ENCODE measurements around the gene KLHDC7B. TPM values are rescaled to one million over a fixed set of nuclear protein-coding genes. Genes with fewer than 3 reads are reported as not detected.

The KLHDC7B gene
- total and polyA plus RNA-seq, 2 of the 13 experiments (the other 11 are each of a cell fraction or from before 2014, with no cell fraction given): 0.11 TPM; not detected in 1

DNA sequence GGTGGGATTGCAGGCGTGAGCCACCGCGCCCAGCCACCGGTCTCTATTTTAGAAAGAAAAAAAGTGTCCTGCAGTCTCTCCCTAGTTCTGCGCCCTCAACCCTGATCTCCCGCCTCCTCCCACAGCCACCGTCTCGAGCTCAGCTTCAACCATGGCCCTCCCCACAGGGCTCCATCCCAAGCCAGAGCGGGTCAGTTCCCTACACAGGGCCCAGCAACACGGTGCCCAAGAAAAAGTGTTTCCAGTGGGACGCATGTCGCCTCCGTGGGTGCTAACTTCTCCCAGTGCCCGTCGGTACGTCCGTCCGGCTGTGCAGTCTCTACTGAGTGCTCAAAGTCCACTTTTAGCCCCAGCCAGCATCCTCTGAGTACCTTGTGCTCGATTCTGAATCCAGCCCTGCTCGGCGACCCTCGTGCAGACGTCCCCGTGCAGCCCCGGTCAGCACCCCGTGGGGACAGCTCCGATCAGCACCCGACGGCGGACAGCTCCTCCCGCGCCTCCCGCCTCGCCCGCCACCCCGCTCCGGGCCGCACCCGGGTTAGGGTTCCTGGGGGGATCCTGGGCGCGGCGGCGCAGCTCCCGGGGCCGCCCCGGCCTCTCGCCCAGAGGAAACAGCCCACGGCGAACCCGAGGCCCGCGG lies 54.2 kb downstream of the KLHDC7B start (continued):
- TF ChIP-seq NR2C2 (CRISPR knock-in tag; IDR thresholded peaks at IDR 0.05; ENCODE audit: borderline replicate concordance): peak; percentile 37; the same call in 1 of the 2 replicates
- TF ChIP-seq KLF15 (CRISPR knock-in tag; IDR thresholded peaks at IDR 0.05; ENCODE audit: borderline replicate concordance): peak; percentile 99
- TF ChIP-seq, protein P1, sequence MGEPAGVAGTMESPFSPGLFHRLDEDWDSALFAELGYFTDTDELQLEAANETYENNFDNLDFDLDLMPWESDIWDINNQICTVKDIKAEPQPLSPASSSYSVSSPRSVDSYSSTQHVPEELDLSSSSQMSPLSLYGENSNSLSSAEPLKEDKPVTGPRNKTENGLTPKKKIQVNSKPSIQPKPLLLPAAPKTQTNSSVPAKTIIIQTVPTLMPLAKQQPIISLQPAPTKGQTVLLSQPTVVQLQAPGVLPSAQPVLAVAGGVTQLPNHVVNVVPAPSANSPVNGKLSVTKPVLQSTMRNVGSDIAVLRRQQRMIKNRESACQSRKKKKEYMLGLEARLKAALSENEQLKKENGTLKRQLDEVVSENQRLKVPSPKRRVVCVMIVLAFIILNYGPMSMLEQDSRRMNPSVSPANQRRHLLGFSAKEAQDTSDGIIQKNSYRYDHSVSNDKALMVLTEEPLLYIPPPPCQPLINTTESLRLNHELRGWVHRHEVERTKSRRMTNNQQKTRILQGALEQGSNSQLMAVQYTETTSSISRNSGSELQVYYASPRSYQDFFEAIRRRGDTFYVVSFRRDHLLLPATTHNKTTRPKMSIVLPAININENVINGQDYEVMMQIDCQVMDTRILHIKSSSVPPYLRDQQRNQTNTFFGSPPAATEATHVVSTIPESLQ (CRISPR knock-in tag; conservative IDR thresholded peaks at IDR 0.05): peak; percentile 98
- TF ChIP-seq ZNF891 (CRISPR knock-in tag; IDR thresholded peaks at IDR 0.05): peak; percentile 93; the same call in 1 of the 2 replicates
- TF ChIP-seq, protein P2, sequence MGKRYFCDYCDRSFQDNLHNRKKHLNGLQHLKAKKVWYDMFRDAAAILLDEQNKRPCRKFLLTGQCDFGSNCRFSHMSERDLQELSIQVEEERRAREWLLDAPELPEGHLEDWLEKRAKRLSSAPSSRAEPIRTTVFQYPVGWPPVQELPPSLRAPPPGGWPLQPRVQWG (CRISPR knock-in tag; IDR thresholded peaks at IDR 0.05; ENCODE audit: borderline replicate concordance, low read depth): no peak; the same call in 1 of the 2 replicates
- peak; percentile 99 for TF ChIP-seq ZNF138 (CRISPR knock-in tag; IDR thresholded peaks at IDR 0.05; ENCODE audit: low read depth)
- TF ChIP-seq ZBTB7B (CRISPR knock-in tag; IDR thresholded peaks at IDR 0.05): peak; percentile 86
- no peak for TF ChIP-seq RFX5 (IDR thresholded peaks at IDR 0.05; ENCODE audit: low read depth, low read length)
- no peak for TF ChIP-seq ZNF383 (CRISPR knock-in tag; IDR thresholded peaks at IDR 0.05; ENCODE audit: borderline replicate concordance)
- peak; percentile 93 for TF ChIP-seq ZSCAN31 (CRISPR knock-in tag; IDR thresholded peaks at IDR 0.05; ENCODE audit: low read depth)
- no peak for TF ChIP-seq EZH2 (conservative IDR thresholded peaks at IDR 0.05; ENCODE audit: low read depth, low read length)
- peak; percentile 85 for TF ChIP-seq ZMYM4 (CRISPR knock-in tag; IDR thresholded peaks at IDR 0.05)
- peak; percentile 91 for TF ChIP-seq ELF3 (CRISPR knock-in tag; IDR thresholded peaks at IDR 0.05)
- TF ChIP-seq ZNF703 (CRISPR knock-in tag; IDR thresholded peaks at IDR 0.05; ENCODE audit: borderline replicate concordance): peak; percentile 87; the same call in 1 of the 2 replicates
- peak; percentile 31 for TF ChIP-seq HNF4A (CRISPR knock-in tag; IDR thresholded peaks at IDR 0.05)
- TF ChIP-seq, protein P3, sequence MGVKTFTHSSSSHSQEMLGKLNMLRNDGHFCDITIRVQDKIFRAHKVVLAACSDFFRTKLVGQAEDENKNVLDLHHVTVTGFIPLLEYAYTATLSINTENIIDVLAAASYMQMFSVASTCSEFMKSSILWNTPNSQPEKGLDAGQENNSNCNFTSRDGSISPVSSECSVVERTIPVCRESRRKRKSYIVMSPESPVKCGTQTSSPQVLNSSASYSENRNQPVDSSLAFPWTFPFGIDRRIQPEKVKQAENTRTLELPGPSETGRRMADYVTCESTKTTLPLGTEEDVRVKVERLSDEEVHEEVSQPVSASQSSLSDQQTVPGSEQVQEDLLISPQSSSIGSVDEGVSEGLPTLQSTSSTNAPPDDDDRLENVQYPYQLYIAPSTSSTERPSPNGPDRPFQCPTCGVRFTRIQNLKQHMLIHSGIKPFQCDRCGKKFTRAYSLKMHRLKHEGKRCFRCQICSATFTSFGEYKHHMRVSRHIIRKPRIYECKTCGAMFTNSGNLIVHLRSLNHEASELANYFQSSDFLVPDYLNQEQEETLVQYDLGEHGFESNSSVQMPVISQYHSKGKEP (CRISPR knock-in tag; IDR thresholded peaks at IDR 0.05): peak; percentile 99
- peak; percentile 80 for TF ChIP-seq ETV5 (CRISPR knock-in tag; IDR thresholded peaks at IDR 0.05; ENCODE audit: borderline replicate concordance)
- peak; percentile 96; the same call in 1 of the 2 replicates for TF ChIP-seq RFXANK (CRISPR knock-in tag; IDR thresholded peaks at IDR 0.05)
- TF ChIP-seq, protein P4, sequence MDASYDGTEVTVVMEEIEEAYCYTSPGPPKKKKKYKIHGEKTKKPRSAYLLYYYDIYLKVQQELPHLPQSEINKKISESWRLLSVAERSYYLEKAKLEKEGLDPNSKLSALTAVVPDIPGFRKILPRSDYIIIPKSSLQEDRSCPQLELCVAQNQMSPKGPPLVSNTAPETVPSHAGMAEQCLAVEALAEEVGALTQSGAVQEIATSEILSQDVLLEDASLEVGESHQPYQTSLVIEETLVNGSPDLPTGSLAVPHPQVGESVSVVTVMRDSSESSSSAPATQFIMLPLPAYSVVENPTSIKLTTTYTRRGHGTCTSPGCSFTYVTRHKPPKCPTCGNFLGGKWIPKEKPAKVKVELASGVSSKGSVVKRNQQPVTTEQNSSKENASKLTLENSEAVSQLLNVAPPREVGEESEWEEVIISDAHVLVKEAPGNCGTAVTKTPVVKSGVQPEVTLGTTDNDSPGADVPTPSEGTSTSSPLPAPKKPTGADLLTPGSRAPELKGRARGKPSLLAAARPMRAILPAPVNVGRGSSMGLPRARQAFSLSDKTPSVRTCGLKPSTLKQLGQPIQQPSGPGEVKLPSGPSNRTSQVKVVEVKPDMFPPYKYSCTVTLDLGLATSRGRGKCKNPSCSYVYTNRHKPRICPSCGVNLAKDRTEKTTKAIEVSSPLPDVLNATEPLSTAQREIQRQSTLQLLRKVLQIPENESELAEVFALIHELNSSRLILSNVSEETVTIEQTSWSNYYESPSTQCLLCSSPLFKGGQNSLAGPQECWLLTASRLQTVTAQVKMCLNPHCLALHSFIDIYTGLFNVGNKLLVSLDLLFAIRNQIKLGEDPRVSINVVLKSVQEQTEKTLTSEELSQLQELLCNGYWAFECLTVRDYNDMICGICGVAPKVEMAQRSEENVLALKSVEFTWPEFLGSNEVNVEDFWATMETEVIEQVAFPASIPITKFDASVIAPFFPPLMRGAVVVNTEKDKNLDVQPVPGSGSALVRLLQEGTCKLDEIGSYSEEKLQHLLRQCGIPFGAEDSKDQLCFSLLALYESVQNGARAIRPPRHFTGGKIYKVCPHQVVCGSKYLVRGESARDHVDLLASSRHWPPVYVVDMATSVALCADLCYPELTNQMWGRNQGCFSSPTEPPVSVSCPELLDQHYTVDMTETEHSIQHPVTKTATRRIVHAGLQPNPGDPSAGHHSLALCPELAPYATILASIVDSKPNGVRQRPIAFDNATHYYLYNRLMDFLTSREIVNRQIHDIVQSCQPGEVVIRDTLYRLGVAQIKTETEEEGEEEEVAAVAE (CRISPR knock-in tag; IDR thresholded peaks at IDR 0.05; ENCODE audit: borderline replicate concordance): peak; percentile 97
- TF ChIP-seq ZNF788 (CRISPR knock-in tag; IDR thresholded peaks at IDR 0.05; ENCODE audit: borderline replicate concordance): peak; percentile 80
